ENCODE results near the gene PCBP1. TPM values are rescaled to one million over a fixed set of nuclear protein-coding genes. Genes with fewer than 3 reads are reported as not detected.
"Not testable (repeated sequence)": the region's sequence is repeated elsewhere in the genome, so short reads cannot be mapped to it uniquely, and the experiment has no call there.

Gene PCBP1
- polyA plus RNA-seq, 1 experiment: 87.4 TPM

GRCh38 chr2:70103531-70104061 is 16.3 kb downstream of the PCBP1 start:
- ChIA-PET CTCF (interaction anchor here (0.9 kb wide), 1 partner anchor 10 kb away, joined by 4 read pairs; no protein-coding TSS in a partner anchor), POLR2A (no interaction called here)
- Histone ChIP-seq H3K36me3 (ENCODE audit: control insufficient read depth, insufficient read depth, low read length) (no peaks in the 10 kb centered on the region), H3K4me3 (ENCODE audit: low read depth, low read length) (no peak overlapping the region), H3K27me3 (ENCODE audit: control insufficient read depth, insufficient read depth, low read length) (no peaks in the 10 kb centered on the region)
- no peak for TF ChIP-seq CTCF (IDR thresholded peaks at IDR 0.05; ENCODE audit: insufficient read depth, low read depth, low read length)
- no peak for DNase-seq (ENCODE audit: low read depth)

GRCh38 chr2:70104231-70105111 is 17.2 kb downstream of the PCBP1 start:
- Histone ChIP-seq H3K27me3 (ENCODE audit: control insufficient read depth, insufficient read depth, low read length) (no peaks in the 10 kb centered on the region), H3K4me3 (ENCODE audit: low read depth, low read length) (no peak overlapping the region), H3K36me3 (ENCODE audit: control insufficient read depth, insufficient read depth, low read length) (no peaks in the 10 kb centered on the region)
- no peak for TF ChIP-seq CTCF (IDR thresholded peaks at IDR 0.05; ENCODE audit: insufficient read depth, low read depth, low read length)
- ChIA-PET POLR2A (no interaction called here), CTCF (interaction anchor here (0.8 kb wide), 1 partner anchor 190 kb away, joined by 3 read pairs; the partner anchor contains the start of gene MXD1)
- DNase-seq (ENCODE audit: low read depth): no peak

DNA sequence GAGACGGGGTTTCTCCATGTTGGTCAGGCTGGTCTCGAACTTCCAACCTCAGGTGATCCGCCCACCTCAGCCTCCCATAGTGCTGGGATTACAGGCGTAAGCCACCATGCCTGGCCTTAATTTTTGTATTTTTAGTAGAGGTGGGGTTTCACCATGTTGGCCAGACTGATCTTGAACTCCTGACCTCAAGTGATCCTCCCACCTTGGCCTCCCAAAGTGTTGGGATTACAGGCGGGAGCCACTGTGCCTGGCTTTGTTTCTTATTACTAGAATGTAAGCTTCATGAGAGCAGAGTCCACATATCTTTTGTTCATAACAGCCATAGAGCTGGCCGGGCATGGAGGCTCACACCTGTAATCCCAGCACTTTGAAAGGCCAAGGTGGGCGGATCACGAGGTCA is 18.9 kb downstream of the PCBP1 start:
- DNase-seq (ENCODE audit: low read depth); POLR2A ChIA-PET; H3K36me3 ChIP-seq (ENCODE audit: control insufficient read depth, insufficient read depth, low read length); H3K27me3 ChIP-seq (ENCODE audit: control insufficient read depth, insufficient read depth, low read length); CTCF ChIA-PET; H3K4me3 ChIP-seq (ENCODE audit: low read depth, low read length): not testable (repeated sequence)

DNA sequence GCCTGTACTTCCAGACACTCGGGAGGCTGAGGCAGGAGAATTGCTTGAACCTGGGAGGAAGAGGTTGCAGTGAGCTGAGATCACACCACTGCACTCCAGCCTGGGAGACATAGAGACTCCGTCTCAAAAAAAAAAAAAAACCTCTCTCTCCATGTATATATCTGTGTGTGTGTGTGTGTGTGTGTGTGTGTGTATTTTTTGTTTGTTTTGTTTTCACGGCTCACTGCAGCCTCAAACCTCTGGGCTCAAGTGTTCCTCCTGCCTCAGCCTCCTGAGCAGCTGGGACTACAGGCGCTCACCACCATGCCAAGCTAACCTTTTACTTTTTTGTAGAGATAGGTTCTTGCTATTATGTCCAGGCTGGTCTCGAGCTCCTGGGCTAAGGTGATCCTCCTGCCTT is 23.1 kb downstream of the PCBP1 start:
- H3K27me3 ChIP-seq (ENCODE audit: control insufficient read depth, insufficient read depth, low read length); POLR2A ChIA-PET; H3K36me3 ChIP-seq (ENCODE audit: control insufficient read depth, insufficient read depth, low read length); DNase-seq (ENCODE audit: low read depth); H3K4me3 ChIP-seq (ENCODE audit: low read depth, low read length): not testable (repeated sequence)
- CTCF ChIA-PET: interaction anchor here (0.7 kb wide), 1 partner anchor 24 kb away, joined by 4 read pairs; no protein-coding TSS in a partner anchor

GRCh38 chr2:70111752-70112591 is 24.7 kb downstream of the PCBP1 start:
- POLR2A ChIA-PET: no interaction called here
- CTCF ChIA-PET: interaction anchor here (1.1 kb wide), 1 partner anchor 13 kb away, joined by 3 read pairs; no protein-coding TSS in a partner anchor
- DNase-seq (ENCODE audit: low read depth): no peak
- Histone ChIP-seq H3K36me3 (ENCODE audit: control insufficient read depth, insufficient read depth, low read length) (no peaks in the 10 kb centered on the region), H3K4me3 (ENCODE audit: low read depth, low read length) (no peak overlapping the region), H3K27me3 (ENCODE audit: control insufficient read depth, insufficient read depth, low read length) (no peaks in the 10 kb centered on the region)
- TF ChIP-seq CTCF (IDR thresholded peaks at IDR 0.05; ENCODE audit: insufficient read depth, low read depth, low read length): no peak
